NCI-H345 treated with DMSO at 0.1 percent for 48 hours (cell line): ENCODE results near the gene ROR1.
"Not testable (repeated sequence)": the region's sequence is repeated elsewhere in the genome, so short reads cannot be mapped to it uniquely, and the experiment has no call there.

ENCODE experiments used
- DNase-seq: peaks from one replicate; lab custom pipeline; 2025; ENCODE audit not compliant: unreplicated experiment; lab: John Stamatoyannopoulos, UW

The ROR1 gene

DNA sequence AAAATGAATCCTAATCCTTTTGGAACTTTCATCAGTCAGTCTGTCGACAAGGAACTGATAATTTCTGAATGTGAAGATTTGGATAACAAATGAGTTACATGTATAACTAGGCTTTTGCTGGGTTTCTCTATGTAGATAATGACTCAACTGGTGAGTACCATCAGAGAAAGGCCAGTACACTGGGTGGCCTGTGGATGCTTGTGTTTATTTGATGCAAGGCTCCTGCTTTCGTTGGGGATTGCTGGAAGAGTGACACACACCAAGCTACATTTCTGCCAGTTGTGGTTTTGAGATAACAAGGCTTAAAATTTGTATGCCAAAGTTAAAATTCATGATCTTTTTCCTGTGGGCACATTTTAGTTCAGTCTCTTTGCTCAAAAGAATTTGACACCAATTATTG, 314.0 kb downstream of the ROR1 start:
- DNase-seq: no peak

DNA sequence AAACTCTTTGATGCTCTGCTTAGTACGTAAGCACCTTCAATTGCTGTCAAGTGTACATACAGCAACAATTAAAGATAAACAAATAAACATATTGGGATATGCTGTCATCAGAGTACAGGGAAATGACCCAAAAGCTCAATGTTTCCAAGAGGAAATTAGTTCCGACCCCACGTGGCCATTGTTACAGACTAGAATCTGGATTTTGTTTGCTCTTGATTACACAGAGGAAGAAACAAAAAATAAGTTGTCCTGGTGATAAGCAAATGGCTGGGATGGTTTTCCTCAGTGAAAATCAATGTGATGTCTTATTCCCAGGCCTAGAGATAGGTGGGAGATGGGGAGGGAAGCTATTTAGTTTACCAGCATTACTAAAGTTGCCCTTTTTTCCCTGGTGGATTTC, 316.6 kb downstream of the ROR1 start:
- DNase-seq: no peak

DNA sequence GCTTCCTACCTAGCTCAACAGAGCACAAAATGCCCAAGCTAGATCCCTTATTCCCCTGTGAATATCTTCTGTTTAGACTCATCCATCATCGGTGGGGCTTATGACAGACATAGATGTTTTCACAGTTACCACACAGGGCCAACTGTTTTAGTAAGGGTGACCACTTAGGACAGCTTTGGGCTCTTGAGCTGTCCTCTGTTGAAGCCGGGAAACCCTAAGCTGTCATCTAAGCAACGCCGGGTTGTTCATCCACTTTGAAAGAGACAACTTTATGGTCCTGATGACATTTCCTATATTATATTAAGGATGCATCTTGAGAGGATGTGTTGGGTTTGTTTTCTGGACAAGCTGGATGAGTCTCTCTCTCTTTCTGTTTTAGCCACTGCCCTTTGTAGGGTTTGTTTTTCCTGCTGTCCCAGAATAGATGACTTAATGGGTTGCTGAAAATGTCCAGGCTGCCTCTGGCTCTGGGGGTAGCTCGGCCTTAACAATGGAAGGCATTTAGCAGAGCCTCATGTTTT, 319.1 kb downstream of the ROR1 start:
- no peak for DNase-seq

DNA sequence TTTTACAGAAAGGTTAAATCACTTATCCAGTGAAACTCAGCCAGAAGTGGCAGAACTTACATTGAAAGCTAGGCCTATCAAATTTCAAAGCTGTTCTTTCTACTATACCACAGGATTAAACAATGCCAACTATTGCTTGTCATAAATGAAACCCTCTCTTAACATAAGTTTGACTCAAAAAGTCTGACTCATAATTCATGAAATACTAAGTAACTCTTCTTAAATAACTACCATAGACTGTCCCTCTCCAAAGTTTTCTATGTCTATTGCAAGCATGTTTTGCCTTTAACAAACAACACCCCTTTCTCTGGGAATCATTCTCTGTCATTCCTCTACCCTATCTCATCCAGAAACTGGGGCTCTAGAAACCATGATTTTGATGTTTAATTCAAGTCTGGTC, 320.1 kb downstream of the ROR1 start:
- no peak for DNase-seq

DNA sequence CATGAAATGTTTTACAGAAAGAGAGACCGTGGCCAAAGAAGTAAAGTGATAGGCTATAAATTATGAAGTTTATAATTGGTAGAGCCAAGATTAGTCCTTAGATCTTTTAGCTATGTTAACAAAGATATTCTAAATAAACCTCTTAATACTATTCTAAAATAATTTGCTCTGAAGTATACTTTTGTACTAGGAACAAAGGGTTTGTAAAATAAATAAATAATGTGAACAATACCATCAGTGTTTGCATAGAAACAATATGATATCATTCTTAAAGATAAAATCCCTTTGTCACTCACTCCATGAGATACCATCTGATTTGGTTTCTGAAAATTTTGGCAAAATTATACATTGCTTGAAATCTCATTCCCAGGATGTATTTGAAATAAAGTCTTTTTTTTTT, 322.0 kb downstream of the ROR1 start:
- DNase-seq: no peak

DNA sequence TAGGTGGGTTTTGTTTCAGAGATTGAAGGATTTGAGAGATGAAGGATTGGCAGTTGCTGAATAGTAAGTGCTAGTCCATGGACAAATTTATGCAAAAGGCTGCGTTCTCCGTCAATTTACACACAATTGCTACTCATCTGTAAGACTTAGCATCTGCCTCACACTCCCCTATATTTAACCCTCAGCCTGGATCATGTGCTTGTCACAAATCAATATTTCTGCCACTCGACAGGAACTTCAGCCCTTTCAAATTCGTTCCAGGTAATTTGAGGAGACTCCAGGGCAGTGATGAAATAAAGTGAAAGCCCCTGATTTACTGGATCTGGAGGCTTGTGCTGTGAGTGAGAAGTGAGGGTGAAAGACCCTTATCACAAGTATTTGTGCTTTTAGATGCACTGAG, 324.0 kb downstream of the ROR1 start:
- peak; percentile 66 for DNase-seq

DNA sequence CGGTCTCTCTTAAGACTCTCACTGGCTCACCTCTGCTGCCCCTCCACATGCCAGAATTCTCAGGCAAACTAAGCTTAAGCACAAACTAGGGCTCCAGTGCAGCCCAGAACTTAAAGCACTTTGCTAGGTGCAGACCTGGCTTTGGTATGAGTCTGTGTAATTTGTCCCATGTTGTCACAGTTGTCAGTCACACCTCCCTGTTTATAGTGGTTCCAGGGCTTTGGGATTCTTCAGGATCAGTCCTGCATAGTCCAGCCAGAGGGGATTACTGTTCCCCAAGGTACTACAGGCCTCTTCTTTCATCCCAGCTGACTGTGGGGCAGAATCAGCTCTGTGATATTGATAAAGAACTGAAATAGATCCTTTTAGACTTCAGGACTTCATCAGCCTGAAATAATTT, 324.6 kb downstream of the ROR1 start:
- no peak for DNase-seq

DNA sequence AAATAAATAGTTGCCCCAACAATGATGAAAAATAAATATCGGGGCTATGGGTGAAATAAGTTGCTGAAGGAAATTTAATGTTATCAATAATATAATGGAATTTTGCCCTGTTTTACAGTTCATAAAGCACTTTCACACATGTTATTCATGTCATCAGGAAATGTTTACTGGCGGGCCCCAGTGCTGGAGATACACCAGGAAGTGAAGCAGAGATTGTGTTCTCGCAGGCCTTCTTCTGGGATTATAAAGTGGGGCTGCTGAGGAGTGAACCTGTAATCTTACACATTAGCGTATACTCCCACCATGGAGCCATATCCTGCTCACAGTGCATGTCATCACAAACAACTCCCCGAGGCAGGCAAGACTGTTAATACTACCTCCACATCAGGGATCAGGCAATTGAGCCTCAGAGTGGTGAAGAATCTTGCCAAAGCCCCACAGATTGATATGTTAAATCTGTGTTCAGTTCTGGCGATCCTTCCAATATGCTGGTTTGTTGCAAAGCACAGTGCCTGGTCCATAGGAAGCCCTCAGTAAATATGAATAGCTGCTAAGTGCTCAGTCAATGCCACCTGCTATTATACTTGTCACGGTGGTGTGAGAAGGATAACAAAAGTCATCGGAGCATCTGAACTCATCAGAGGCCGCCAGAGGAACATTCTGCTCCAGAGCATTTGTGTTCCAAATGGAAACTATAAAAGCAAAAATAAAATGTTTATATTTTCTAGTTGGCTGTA, 325.2 kb downstream of the ROR1 start:
- peak; percentile 86 for DNase-seq

DNA sequence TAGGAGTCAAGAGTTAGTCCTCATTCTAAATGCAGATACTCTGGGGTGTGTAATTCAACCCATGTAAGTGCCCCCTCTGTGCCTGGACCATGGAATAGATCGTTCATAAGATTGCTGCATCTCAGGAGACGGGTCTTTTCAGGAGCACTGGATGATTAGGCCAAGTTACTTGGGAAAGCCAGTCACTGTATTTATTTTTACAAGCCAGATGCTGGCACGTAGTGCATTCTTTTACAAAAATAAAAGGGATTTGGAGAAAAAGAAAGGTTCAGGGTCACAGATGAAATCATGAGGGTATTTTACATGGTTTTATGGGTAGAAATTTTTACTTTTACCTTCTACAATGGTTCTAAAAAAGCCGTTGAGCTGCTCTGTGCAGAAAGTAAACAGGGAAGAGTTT, 327.0 kb downstream of the ROR1 start:
- DNase-seq: no peak

DNA sequence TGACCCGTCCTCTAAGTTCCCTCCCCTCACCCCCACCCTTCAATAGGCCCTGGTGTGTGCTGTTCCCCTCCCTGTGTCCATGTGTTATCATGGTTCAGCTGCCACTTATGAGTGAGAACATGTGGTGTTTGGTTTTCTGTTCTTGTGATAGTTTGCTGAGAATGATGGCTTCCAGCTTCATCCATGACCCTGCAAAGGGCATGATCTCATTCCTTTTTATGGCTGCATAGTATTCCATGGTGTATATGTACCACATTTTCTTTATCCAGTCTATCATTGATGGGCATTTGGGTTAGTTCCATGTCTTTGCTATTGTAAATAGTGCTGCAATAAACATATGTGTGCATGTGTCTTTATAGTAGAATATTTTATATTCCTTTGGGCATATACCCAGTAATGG, 330.8 kb downstream of the ROR1 start:
- DNase-seq: not testable (repeated sequence)

DNA sequence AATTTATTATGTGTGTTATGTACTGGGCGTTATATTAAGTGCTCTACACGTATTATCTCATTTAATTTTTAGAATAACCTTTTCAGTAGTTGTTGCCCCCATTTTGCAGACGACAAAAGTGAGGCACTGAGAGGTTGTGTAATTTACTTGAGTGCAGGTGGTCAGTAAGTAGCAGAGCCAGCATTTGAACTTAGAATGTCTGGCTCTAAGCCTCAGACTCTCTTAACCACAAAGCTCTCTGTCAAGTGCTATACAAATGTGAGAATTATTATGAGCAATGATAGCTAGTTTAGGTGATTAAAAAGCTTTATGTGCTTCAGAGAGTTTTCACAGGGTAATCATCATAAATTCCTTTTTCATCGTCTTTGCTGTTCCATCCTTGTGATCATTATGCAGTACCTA, 333.3 kb downstream of the ROR1 start:
- no peak for DNase-seq

DNA sequence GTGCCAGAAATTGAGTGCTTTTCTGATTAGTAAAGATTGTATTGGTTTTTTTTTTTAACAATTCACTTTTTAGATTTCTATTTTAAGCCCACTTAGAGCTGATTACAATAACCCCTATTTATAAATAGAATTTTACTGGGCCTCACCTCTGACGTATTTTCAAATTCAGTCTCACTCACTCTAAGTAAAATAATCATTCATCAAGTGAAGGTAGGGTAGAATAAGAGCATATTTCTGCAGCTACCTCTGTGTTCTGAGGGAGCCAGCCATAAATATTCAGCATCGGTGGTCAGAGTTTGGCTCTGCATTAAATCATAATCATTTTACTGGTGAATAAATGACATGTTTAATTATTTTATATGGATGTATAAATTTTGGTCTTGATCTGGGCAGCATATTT, 333.8 kb downstream of the ROR1 start:
- no peak for DNase-seq

DNA sequence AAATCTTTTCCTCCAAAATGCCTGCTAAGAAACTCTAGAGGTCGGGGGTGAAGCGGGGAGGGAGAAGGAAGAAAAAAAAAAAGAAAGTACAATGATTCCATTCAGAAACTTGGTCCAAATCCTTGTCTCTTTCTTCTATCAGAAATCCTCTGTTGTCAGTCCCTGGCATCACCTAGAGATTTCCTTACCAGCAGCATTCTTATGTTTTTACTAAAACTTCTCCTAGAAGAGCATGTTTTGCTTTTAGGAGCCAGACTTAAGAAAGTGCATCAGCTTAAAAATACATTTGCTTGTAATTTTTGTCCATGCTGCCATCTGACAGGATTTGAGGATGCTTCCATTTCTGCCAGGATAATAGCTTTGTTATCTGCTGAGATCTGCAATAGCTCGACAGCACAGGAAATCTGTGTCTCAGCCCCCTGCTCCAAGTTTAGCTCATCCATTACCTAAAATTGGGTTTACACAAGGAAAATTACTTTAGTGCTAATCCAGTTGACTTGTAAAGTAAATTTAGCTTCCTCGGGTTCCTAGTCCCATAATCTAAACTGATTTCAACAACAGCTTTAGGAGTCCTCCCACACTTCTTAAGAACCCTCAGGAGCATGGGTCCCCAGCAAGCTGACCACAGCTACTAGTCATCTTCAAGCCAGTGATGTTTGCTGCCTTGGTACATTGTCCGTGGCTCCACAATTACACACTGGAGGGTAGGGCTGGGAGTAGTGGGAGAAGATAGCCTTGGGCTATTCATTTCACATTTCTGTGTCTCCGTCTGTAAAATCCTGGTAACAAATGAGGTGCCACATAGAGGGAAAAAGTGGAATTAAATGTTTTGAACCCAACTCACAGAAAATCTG, 337.3 kb downstream of the ROR1 start:
- DNase-seq: no peak

DNA sequence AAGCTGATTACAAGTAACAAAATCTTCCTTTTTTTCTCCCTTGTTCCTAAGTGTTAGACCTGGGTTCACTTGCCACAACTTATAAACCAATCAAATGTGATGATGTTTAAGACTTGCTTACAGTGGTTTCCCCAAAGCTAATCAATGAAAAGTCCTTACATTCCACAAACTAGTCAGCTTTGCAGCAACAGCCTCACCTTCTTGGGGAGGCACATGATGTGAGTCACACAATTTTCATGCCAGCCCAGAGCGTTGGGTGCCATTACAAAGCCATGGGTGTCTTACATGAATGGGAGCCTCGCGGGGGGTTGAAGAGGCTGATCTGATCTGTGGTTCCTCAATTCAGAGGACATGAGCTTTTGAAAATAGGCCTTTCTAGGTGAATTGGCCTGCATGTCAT, 338.0 kb downstream of the ROR1 start:
- DNase-seq: no peak

DNA sequence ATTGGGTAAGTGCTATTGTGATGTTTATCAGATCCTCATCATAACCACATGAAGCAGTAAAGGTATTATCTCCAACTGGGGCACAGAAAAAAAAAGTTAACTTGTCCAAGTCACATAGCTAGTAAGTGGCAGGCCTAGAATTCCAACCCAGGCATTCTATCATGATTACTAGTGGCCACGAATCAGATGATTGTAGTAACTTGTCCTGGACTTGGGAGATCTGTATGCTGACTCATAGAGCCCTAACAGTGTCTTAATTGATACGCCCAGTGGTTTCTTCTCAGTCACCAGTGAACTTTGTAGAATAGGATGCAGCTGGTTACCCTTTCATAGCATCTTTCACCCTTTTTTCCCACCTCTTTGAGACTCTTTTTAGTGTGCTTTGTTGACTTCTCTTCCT, 338.5 kb downstream of the ROR1 start:
- no peak for DNase-seq

DNA sequence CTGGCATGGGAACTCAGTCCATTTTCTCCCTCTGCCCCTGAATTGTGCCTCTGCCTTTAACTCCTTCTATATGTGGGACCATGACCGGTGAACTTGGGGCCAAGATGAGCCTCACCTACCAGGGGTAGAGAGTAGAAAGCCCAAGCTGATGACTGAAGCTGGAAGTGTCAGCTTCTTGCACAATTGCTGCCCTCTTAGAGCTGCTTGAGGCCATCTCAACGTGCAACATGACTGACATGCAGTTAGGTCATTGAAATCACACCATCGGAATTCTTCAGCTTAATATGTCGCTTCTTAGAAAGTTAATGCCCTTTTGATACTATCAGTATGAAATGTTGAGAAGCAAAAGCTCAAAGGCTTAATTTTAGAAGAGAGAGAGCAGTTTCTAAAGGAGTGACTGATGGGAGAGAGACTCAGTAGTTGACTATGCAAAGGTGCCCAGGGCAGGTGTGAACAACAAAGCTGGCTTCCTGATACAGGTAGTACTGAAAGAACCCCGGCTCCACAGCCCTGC, 340.3 kb downstream of the ROR1 start:
- DNase-seq: no peak

DNA sequence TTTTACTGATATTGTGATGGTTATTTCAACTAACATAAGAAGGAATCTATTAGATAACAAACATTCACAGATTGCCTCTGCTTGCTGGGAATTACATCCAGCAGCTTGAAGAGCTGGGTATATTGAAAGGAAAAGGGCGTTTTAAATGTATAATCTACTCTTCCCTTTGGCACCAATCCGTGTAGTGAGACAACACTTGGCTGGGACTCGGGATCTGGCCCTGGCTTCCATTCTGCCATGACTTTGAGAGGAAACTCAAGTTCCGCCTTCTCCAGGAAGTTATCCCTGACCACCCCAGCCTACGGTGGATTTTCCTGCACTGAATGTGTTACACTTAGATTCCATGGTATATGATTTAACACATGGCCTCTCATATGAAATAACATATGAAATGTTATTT, 342.7 kb downstream of the ROR1 start:
- no peak for DNase-seq

DNA sequence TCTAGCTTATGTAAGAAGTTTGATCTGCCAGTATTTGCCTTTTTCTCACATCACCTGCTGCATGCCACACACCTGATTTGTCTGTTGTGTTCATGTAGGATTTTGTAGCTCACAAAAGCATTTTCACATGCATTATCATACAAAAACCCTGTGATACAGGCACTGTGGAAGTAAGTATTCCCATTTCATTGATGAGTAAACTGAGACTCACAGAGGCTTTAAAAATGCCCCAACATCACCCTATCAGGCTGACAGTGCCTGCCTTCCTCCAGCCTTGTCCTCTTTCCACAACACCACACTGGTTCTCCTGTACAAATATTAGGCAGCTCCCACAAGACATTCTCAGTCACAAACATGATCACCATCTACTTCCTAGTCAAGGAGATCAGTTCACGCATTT, 343.7 kb downstream of the ROR1 start:
- DNase-seq: no peak

DNA sequence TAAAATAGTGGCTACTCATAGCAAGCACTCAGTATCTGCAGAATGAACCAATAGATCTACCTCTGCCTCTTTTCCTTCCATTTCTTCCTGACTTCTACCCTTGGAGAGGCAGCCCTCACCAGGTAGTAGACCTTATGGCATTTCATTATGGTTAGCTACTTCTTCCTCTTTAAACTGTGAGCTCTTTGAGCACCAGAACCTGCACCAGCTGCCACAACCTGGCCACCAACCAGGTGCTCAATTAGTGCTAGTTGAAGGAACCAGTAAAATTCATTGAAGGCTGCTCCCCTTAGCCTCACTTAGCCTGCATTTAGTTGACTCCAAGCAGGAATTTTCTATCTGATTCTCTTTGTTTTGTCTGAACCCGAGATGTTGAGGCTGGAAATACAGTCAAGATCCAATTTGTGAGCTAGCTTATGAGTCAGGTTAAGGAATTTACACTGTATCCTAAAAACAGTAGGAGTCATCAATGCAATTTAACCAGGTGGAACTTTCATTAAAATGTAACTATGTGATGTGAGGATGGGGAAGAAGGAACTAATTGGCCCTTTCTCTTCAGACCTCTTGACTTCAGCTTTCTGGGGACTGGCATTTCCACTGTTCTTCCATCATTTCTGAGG, 348.1 kb downstream of the ROR1 start:
- DNase-seq: no peak

DNA sequence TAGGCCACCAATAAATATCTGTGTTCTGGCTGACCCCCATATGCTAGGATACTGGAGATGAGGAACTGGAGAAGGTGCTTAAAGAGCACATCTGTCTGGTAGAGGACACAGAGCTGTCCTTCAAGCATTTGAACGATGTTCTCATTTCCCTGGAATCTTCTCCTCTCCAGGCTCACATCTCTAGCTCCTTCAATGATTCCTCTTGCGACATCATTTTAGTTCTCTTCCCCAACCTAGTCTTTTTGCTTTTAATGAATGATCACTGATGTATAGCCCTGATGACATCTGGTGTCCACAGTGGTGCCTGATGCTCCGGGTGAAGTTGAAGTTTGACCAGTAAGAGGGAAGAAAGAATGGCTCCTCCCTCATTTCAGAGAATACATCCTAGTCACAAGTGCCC, 348.8 kb downstream of the ROR1 start:
- DNase-seq: no peak

DNA sequence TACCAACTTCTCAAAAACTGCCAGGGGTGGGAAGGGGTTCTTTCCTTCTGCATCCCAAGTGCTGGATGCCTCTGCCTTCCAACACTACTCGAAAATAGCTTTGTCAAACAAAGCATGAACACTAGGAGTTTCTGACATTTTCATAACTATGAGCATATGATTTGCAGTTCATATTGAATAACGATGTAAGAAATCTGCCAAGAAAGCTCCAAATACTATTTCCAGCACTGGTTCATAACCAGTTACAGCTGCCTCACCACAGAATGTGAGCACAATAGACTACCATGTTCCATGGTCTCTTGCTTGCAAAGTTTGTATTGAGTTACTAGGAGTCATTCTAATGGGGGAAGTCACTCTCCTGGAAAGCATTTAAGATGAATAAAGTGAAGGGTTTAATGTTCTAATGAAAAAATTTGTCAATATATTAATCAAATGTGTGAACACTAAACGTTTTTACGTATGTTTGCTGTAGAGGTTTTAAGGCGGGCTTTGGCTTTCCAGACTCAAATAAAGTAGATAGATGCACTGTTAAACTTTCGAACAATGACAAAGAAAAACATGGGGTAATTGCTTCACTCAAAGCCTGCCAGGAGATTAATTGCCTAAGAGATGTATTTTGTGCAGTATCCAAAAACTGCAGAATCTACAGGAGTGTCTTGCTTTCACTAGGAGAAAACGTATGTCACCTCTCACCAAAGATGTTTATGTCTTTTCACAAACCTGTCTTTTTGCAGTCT, 351.1 kb downstream of the ROR1 start:
- no peak for DNase-seq
